ENCODE measurements around the gene GALNT10.
A peak's percentile ranks its signal among the peaks of the same experiment; 100 is the strongest.
"Not testable (repeated sequence)": the region's sequence is repeated elsewhere in the genome, so short reads cannot be mapped to it uniquely, and the experiment has no call there.

The GALNT10 gene

GRCh38 chr5:154351566-154351965, 161.0 kb downstream of the GALNT10 start:
- Mint-ChIP-seq H3K27ac (no peak overlapping the region), H3K4me1 (peaks cover 7% of the 10 kb centered on the region), H3K36me3 (ENCODE audit: low read depth) (no peaks in the 10 kb centered on the region), H3K9me3 (no peaks in the 10 kb centered on the region), H3K27me3 (no peaks in the 10 kb centered on the region), H3K4me3 (no peak overlapping the region)
- no peak for DNase-seq
- ATAC-seq: no peak

- Mint-ChIP-seq H3K36me3 (ENCODE audit: low read depth) (no peaks in the 10 kb centered on the region), H3K4me1 (peaks cover 7% of the 10 kb centered on the region), H3K27me3 (no peaks in the 10 kb centered on the region), H3K9me3 (no peaks in the 10 kb centered on the region), H3K27ac (no peak overlapping the region), H3K4me3 (no peak overlapping the region)
- DNase-seq (no peak), ATAC-seq (no peak)
Observed at GRCh38 chr5:154352960-154353548, 162.5 kb downstream of the GALNT10 start.

GRCh38 chr5:154355129-154355611, 164.6 kb downstream of the GALNT10 start:
- ATAC-seq: no peak
- no peak overlapping the region for H3K27ac Mint-ChIP-seq

DNA sequence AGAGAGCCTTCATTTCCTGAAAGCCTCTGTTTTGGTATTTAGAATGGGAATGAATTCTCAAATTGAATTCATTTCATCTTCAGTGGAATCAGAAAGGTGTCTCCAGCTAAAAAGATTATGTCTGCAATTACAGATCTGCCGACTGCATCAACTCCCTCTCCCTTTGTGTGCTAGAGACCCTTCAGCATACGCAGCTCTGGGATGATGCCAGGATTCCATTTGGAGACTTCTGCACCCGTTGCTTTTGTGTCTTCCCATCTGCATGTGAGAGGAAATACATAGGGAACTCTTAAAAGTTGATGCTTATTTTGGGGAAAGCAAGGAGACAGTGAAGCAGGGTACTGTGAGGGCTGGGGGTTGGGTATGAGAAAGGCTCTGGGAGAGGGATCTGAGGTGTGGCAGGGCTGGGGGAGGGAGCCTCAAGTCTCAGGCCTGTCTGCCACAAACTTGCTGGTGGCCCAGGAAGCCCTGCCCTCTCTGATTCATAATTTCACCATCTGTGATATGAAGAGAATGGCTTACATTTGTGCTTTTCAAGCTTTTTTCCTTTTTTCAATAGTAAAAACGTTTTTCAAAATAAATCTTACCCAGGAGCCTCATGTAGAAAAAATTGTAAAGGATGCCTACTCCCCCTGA, 165.6 kb downstream of the GALNT10 start:
- Mint-ChIP-seq H3K4me1 (peaks cover 7% of the 10 kb centered on the region), H3K27ac (no peak overlapping the region), H3K36me3 (ENCODE audit: low read depth) (no peaks in the 10 kb centered on the region), H3K27me3 (no peaks in the 10 kb centered on the region), H3K4me3 (no peak overlapping the region), H3K9me3 (no peaks in the 10 kb centered on the region)
- no peak for ATAC-seq
- DNase-seq: no peak

More at GRCh38 chr5:154355129-154355611, 164.6 kb downstream of the GALNT10 start:
- Mint-ChIP-seq H3K36me3 (ENCODE audit: low read depth) (no peaks in the 10 kb centered on the region), H3K4me3 (no peak overlapping the region), H3K9me3 (no peaks in the 10 kb centered on the region), H3K4me1 (peaks cover 7% of the 10 kb centered on the region), H3K27me3 (no peaks in the 10 kb centered on the region)
- no peak for DNase-seq

DNA sequence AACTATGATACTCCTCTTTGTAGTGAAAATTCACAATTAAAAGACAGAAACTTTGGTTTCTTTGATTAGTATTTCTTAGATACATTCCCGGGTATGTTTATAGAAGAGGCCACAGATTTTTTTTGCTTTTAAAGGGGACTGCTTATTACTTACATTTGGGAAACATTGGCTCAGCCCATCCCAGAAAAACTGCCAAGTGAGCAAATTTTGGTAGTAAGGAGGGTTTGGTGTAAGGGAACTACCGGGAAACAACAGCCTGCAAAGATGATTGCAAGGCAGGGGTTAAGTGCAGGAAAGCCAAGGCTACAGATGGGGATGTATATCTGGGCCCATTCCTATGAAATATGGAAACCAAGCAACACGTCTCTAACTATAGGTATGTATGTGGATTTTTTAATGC, 166.4 kb downstream of the GALNT10 start:
- no peaks in the 10 kb centered on the region for H3K9me3 Mint-ChIP-seq
- no peak overlapping the region for H3K4me3 Mint-ChIP-seq
- H3K4me1 Mint-ChIP-seq: peaks cover 3% of the 10 kb centered on the region
- no peaks in the 10 kb centered on the region for H3K27me3 Mint-ChIP-seq
- DNase-seq (no peak), ATAC-seq (no peak)
- H3K27ac Mint-ChIP-seq: no peak overlapping the region
- H3K36me3 Mint-ChIP-seq (ENCODE audit: low read depth): no peaks in the 10 kb centered on the region

DNA sequence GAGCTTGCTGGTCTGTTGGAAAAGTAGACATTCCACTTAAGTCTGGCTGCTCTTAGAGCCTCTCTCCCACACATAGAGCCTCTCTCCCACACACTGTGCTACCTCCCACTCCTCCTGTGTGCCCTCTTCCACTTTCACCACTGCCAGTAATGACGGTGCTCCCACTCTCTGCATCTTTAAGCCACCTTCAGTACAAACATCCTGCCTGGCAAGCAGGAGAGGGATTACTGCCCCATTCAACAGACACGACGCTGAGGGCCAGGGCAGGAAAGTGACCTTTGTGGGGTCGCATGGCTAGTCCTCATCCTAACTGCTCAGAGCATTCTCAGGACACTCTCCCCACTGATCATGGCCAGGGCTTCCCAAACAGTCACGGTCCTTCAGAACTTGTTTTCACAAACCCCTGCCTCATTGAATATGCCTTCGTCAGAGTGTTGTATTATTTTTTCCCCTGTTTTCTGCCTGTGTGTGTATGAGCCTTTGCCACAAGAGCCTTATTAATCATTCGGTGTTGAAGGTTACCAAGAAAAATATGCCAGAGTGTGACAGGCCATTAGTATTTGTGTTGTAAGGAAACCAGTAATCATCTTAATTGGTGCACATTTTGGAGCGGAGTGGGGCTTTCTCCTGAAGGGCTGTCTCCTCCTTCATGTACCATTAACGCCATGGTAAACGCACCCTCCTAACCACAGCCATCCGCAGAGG, 168.1 kb downstream of the GALNT10 start:
- no peak overlapping the region for H3K4me3 Mint-ChIP-seq
- peaks cover 2% of the 10 kb centered on the region for H3K4me1 Mint-ChIP-seq
- H3K36me3 Mint-ChIP-seq (ENCODE audit: low read depth): no peaks in the 10 kb centered on the region
- H3K27ac Mint-ChIP-seq: no peak overlapping the region
- no peaks in the 10 kb centered on the region for H3K27me3 Mint-ChIP-seq
- H3K9me3 Mint-ChIP-seq: no peaks in the 10 kb centered on the region
- ATAC-seq (peak; percentile 24), DNase-seq (no peak)

DNA sequence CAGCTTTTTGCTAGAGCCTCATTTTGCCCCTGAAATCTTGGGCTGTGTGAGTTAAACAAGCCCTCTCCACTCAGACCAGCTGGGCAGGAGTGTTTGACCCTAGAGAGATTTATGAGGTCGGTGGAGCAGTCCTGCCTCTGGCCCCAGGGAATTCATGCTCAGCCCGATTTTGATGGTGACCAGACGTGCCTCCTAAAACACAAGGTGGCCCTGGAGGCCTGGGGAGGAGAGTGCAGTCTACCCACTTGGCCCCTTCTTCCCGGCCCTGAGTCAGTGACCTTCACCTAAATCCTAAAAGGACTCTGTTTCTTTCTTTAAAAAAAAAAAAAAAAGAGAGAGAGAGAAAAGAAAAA, 168.7 kb downstream of the GALNT10 start:
- Mint-ChIP-seq H3K9me3 (no peaks in the 10 kb centered on the region), H3K36me3 (ENCODE audit: low read depth) (no peaks in the 10 kb centered on the region), H3K27ac (no peak overlapping the region), H3K4me1 (no peaks in the 10 kb centered on the region), H3K4me3 (no peak overlapping the region), H3K27me3 (no peaks in the 10 kb centered on the region)
- ATAC-seq: no peak
- DNase-seq: no peak

DNA sequence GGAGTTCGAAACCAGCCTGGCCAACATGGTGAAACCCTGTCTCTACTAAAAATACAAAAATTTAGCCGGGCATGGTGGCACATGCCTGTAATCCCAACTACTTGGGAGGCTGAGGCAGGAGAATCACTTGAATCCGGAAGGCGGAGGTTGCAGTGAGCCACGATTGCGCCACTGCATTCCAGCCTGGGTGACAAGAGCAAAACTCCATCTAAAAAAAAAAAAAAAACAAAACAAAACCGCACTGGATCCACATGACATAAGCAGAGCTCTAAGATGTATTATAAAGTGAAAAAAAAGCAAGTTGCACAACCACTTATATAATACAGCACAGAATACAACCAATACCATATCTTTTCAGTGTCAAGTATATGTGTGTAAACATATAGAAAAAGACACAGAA, 169.7 kb downstream of the GALNT10 start:
- not testable (repeated sequence) for H3K27ac Mint-ChIP-seq; ATAC-seq; H3K4me1 Mint-ChIP-seq; H3K36me3 Mint-ChIP-seq (ENCODE audit: low read depth); H3K4me3 Mint-ChIP-seq; H3K27me3 Mint-ChIP-seq; H3K9me3 Mint-ChIP-seq; DNase-seq

DNA sequence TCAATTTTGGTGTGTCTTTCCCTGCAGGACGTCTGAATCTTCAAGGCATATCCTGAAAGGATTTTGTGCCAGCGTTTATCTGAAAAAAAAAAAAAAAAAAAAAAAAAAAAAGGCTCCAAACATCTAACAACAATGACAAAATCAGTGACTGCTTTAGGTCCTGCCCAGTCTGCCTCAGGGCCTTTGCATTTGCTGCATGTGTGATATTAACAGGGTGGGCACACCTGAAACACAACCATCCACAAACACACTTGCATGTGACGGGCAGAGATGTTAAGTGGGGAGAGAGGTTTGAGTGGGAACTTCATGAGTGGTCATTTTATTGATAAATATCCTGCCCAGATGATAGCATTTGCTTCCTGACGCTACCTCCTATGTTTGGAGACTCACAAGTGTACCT, 172.9 kb downstream of the GALNT10 start:
- H3K27ac Mint-ChIP-seq: no peak overlapping the region
- no peak overlapping the region for H3K4me3 Mint-ChIP-seq
- no peaks in the 10 kb centered on the region for H3K27me3 Mint-ChIP-seq

GRCh38 chr5:154364771-154365170, 174.2 kb downstream of the GALNT10 start:
- H3K36me3 Mint-ChIP-seq (ENCODE audit: low read depth): no peaks in the 10 kb centered on the region
- no peak for ATAC-seq
- H3K4me3 Mint-ChIP-seq: no peak overlapping the region
- no peaks in the 10 kb centered on the region for H3K27me3 Mint-ChIP-seq
- H3K27ac Mint-ChIP-seq: no peak overlapping the region
- H3K9me3 Mint-ChIP-seq: no peaks in the 10 kb centered on the region
- no peaks in the 10 kb centered on the region for H3K4me1 Mint-ChIP-seq
- no peak for DNase-seq

More for the DNA sequence above, 172.9 kb downstream of the GALNT10 start:
- Mint-ChIP-seq H3K36me3 (ENCODE audit: low read depth) (no peaks in the 10 kb centered on the region), H3K4me1 (no peaks in the 10 kb centered on the region), H3K9me3 (no peaks in the 10 kb centered on the region)
- ATAC-seq (no peak), DNase-seq (no peak)

- no peaks in the 10 kb centered on the region for H3K27me3 Mint-ChIP-seq
- no peaks in the 10 kb centered on the region for H3K4me1 Mint-ChIP-seq
- ATAC-seq: no peak
- no peak overlapping the region for H3K4me3 Mint-ChIP-seq
- peaks cover 2% of the 10 kb centered on the region for H3K36me3 Mint-ChIP-seq (ENCODE audit: low read depth)
- no peak for DNase-seq
- no peaks in the 10 kb centered on the region for H3K9me3 Mint-ChIP-seq
- H3K27ac Mint-ChIP-seq: no peak overlapping the region
Observed at GRCh38 chr5:154365823-154366222, 175.3 kb downstream of the GALNT10 start.

- Mint-ChIP-seq H3K4me3 (no peak overlapping the region), H3K27ac (no peak overlapping the region), H3K36me3 (ENCODE audit: low read depth) (peaks cover 2% of the 10 kb centered on the region), H3K9me3 (no peaks in the 10 kb centered on the region), H3K27me3 (no peaks in the 10 kb centered on the region), H3K4me1 (no peaks in the 10 kb centered on the region)
- DNase-seq (no peak), ATAC-seq (no peak)
Observed at GRCh38 chr5:154366353-154366752, 175.8 kb downstream of the GALNT10 start.

- Mint-ChIP-seq H3K27ac (no peak overlapping the region), H3K36me3 (ENCODE audit: low read depth) (peaks cover 2% of the 10 kb centered on the region), H3K27me3 (no peaks in the 10 kb centered on the region), H3K4me1 (no peaks in the 10 kb centered on the region), H3K4me3 (no peak overlapping the region), H3K9me3 (no peaks in the 10 kb centered on the region)
- ATAC-seq (no peak), DNase-seq (no peak)
Observed at GRCh38 chr5:154367101-154367500, 176.6 kb downstream of the GALNT10 start.

DNA sequence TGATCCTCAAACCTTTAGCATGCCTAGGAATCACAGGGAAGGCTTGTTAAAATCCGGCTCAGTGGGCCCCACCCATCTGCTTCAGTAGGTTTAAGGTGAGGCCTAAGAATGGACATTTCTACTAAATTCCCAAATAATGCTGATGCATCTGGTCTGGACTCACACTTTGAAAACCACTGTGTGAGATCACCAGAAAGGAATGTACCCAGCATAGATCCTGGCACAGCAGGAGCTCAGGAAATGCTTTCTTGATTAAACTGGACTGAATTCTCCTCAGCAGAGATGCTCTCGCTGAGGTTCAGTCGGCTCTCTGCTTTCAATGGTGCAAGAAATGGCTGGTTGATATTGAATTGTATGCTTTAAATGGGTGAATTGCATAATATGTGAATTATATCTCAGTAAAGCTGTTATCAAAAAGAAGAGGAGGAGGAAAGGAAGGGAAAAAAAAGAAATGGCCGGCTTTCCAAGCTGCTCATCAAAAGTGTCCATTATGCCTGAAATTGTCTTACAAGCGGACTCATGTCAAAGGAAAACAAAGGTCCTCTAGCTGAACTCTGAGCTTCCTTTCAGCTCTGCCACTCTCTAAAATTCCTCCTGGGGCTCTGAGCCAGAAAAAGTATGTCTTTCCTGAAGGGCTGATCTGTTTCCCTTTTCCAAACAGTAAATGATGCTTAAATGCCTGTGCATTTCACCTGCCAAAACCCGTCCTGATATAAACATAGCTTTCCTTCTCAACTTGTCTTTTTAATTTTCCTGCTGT, 177.7 kb downstream of the GALNT10 start:
- no peak for ATAC-seq

GRCh38 chr5:154369682-154370081, 179.1 kb downstream of the GALNT10 start:
- H3K27ac Mint-ChIP-seq: no peak overlapping the region
- H3K9me3 Mint-ChIP-seq: no peaks in the 10 kb centered on the region
- DNase-seq: no peak
- no peaks in the 10 kb centered on the region for H3K27me3 Mint-ChIP-seq
- no peak for ATAC-seq
- no peaks in the 10 kb centered on the region for H3K4me1 Mint-ChIP-seq
- H3K36me3 Mint-ChIP-seq (ENCODE audit: low read depth): peaks cover 2% of the 10 kb centered on the region
- no peak overlapping the region for H3K4me3 Mint-ChIP-seq

More for the DNA sequence above, 177.7 kb downstream of the GALNT10 start:
- no peak overlapping the region for H3K4me3 Mint-ChIP-seq
- H3K27me3 Mint-ChIP-seq: no peaks in the 10 kb centered on the region
- no peak overlapping the region for H3K27ac Mint-ChIP-seq
- no peak for DNase-seq
- no peaks in the 10 kb centered on the region for H3K9me3 Mint-ChIP-seq
- peaks cover 2% of the 10 kb centered on the region for H3K36me3 Mint-ChIP-seq (ENCODE audit: low read depth)
- no peaks in the 10 kb centered on the region for H3K4me1 Mint-ChIP-seq
